SK-N-SH (cell line): Measurements from ENCODE around the gene NID1. TPM values are rescaled to one million over a fixed set of nuclear protein-coding genes. Genes with fewer than 3 reads are reported as not detected.
A peak's percentile ranks its signal among the peaks of the same experiment; 100 is the strongest.

Experiments used
- CTCF ChIA-PET: fragments of 300-600, 350-600 bp; formaldehyde crosslinking; extraction: SDS; loops from one replicate; lab custom pipeline; 2021; lab: Yijun Ruan, JAX
- POLR2A ChIA-PET: fragments of 350-600 bp; sonication (Branson Sonifier 250); formaldehyde crosslinking; extraction: SDS; loops from one replicate; lab custom pipeline; 2020; ENCODE audit warnings: antibody characterized with exemption, inconsistent platforms; lab: Yijun Ruan, JAX
- DNase-seq: peaks from one replicate; pipeline ENCODE4 v3.0.0; 2012
- H2AFZ ChIP-seq: fragments of 200-600 bp; sonication (generic); 2 replicates; pipeline ENCODE4 v1.8.1; 2016; ENCODE audit warnings: antibody characterized with exemption, mild to moderate bottlenecking, low read depth
- H3F3A ChIP-seq: fragments of 200-600 bp; sonication (generic); replicated peaks from 2 replicates; pipeline ENCODE3; 2016; ENCODE audit warnings: antibody characterized with exemption, mild to moderate bottlenecking; ENCODE audit not compliant: insufficient read depth
- H3K27ac ChIP-seq, 2 experiments: fragments of 200-500 bp in 1 of 2; fragments of 200-600 bp in 1 of 2; sonication (Bioruptor generic) in 1 of 2; sonication (generic), shearing (Covaris generic) in 1 of 2; 2 replicates each; pipeline versions ENCODE4 v1.5.1 to v1.6.1; 2014 to 2016; ENCODE audit warnings: low read depth in 2 of 2, inconsistent platforms in 1 of 2, low read length in 1 of 2, mild to moderate bottlenecking in 1 of 2, mixed read lengths in 1 of 2
- H3K27me3 ChIP-seq: fragments of 200-600 bp; sonication (generic), shearing (Covaris generic); 2 replicates; pipeline ENCODE4 v1.6.1; 2016; ENCODE audit warnings: mixed run types; ENCODE audit not compliant: insufficient read depth
- H3K36me3 ChIP-seq, 2 experiments: fragments of 200-500 bp in 1 of 2; fragments of 200-600 bp in 1 of 2; sonication (Bioruptor generic) in 1 of 2; sonication (generic) in 1 of 2; replicated peaks in 1 of 2; 2 replicates each; pipeline versions ENCODE3 to v1.5.1; 2014 to 2016; ENCODE audit warnings: low read length in 1 of 2, mild to moderate bottlenecking in 1 of 2; ENCODE audit not compliant: insufficient read depth in 2 of 2, control insufficient read depth in 1 of 2
- H3K4me1 ChIP-seq, 2 experiments: fragments of 200-500 bp in 1 of 2; fragments of 200-600 bp in 1 of 2; sonication (Bioruptor generic) in 1 of 2; sonication (generic), shearing (Covaris generic) in 1 of 2; 2 replicates each; pipeline versions ENCODE4 v1.5.1 to v1.6.1; 2014 to 2016; ENCODE audit warnings: low read depth in 1 of 2, low read length in 1 of 2, mixed run types in 1 of 2; ENCODE audit not compliant: insufficient read depth in 2 of 2, control insufficient read depth in 1 of 2
- H3K4me2 ChIP-seq: fragments of 200-600 bp; sonication (generic), shearing (Covaris generic); 2 replicates; pipeline ENCODE4 v1.6.1; 2017; ENCODE audit warnings: mixed run types
- H3K4me3 ChIP-seq, 2 experiments: fragments of 200-500 bp in 1 of 2; fragments of 200-600 bp in 1 of 2; sonication (Bioruptor generic) in 1 of 2; sonication (generic), shearing (Covaris generic) in 1 of 2; 2 replicates each; pipeline versions ENCODE4 v1.5.1 to v1.8.1; 2014 to 2016; ENCODE audit warnings: low read depth in 2 of 2, inconsistent platforms in 1 of 2, low read length in 1 of 2, mild to moderate bottlenecking in 1 of 2, mixed read lengths in 1 of 2, moderate library complexity in 1 of 2
- H3K79me2 ChIP-seq: fragments of 200-600 bp; sonication (generic); 2 replicates; pipeline ENCODE4 v1.8.1; 2017; ENCODE audit warnings: mild to moderate bottlenecking; ENCODE audit not compliant: insufficient read depth
- H3K9ac ChIP-seq: fragments of 200-600 bp; sonication (generic); 2 replicates; pipeline ENCODE4 v1.6.1; 2017; ENCODE audit warnings: mixed run types
- H3K9me2 ChIP-seq: fragments of 200-600 bp; sonication (generic); 2 replicates; pipeline ENCODE4 v1.6.1; 2017; ENCODE audit warnings: mixed run types
- H3K9me3 ChIP-seq: fragments of 200-600 bp; sonication (generic); 2 replicates; pipeline ENCODE4 v1.6.1; 2017; ENCODE audit warnings: mixed run types, mild to moderate bottlenecking, moderate library complexity
- H4K20me1 ChIP-seq: fragments of 200-600 bp; sonication (generic); 2 replicates; pipeline ENCODE4 v1.6.1; 2017; ENCODE audit warnings: mild to moderate bottlenecking, mixed run types; ENCODE audit not compliant: insufficient read depth
- EZH2phosphoT487 ChIP-seq: fragments of 200-600 bp; sonication (generic); IDR thresholded peaks from 2 replicates; pipeline ENCODE4 v1.6.1; 2017; ENCODE audit warnings: low read depth, mixed run types, mild to moderate bottlenecking, antibody characterized with exemption, moderate library complexity, borderline replicate concordance
- FOSL2 ChIP-seq: IDR thresholded peaks from 2 replicates; pipeline ENCODE4 v1.4.0; 2012; ENCODE audit warnings: low read depth, mild to moderate bottlenecking, moderate library complexity, borderline replicate concordance
- FOXM1 ChIP-seq: IDR thresholded peaks from 2 replicates; pipeline ENCODE4 v1.4.0; 2012; ENCODE audit warnings: low read depth, mild to moderate bottlenecking
- IRF3 ChIP-seq: fragments of 150-350 bp; IDR thresholded peaks from 2 replicates; pipeline ENCODE4 v1.6.1; 2016; ENCODE audit warnings: mild to moderate bottlenecking, low read depth, low read length
- JUND ChIP-seq: IDR thresholded peaks from 2 replicates; pipeline ENCODE4 v1.4.0; 2012
- MAX ChIP-seq: IDR thresholded peaks from 2 replicates; pipeline ENCODE4 v1.4.0; 2012; ENCODE audit warnings: low read depth
- MXI1 ChIP-seq: IDR thresholded peaks from 2 replicates; pipeline ENCODE4 v1.6.1; 2012; ENCODE audit warnings: mild to moderate bottlenecking, low read depth, low read length, improper control_type of control experiment
- NRF1 ChIP-seq: IDR thresholded peaks from 2 replicates; pipeline ENCODE4 v1.6.1; 2012; ENCODE audit warnings: low read depth, mild to moderate bottlenecking, low read length
- PBX3 ChIP-seq: IDR thresholded peaks from 2 replicates; pipeline ENCODE4; 2012
- POLR2AphosphoS5 ChIP-seq: IDR thresholded peaks from 2 replicates; pipeline ENCODE4 v1.6.1; 2012; ENCODE audit warnings: low read depth, low read length
- TAF1 ChIP-seq: IDR thresholded peaks from 2 replicates; pipeline ENCODE4 v1.6.1; 2012; ENCODE audit warnings: low read depth, mild to moderate bottlenecking, low read length, moderate library complexity, borderline replicate concordance
- TEAD4 ChIP-seq: IDR thresholded peaks from 2 replicates; pipeline ENCODE4 v1.4.0; 2012; ENCODE audit warnings: mild to moderate bottlenecking, borderline replicate concordance; ENCODE audit not compliant: insufficient read depth
- USF1 ChIP-seq: IDR thresholded peaks from 2 replicates; pipeline ENCODE4 v1.4.0; 2012; ENCODE audit warnings: low read depth, borderline replicate concordance
- USF2 ChIP-seq: fragments of 150-350 bp; IDR thresholded peaks from 2 replicates; pipeline ENCODE4 v1.6.1; 2017; ENCODE audit warnings: antibody characterized with exemption, low read length, low read depth, borderline replicate concordance
- YY1 ChIP-seq: IDR thresholded peaks from 2 replicates; pipeline ENCODE4 v1.4.0; 2012; ENCODE audit warnings: low read depth, mild to moderate bottlenecking
- WGBS: methylation state at CpG from one replicate; pipeline ENCODE4 v1.1.6; 2017; ENCODE audit warnings: low lambda C conversion rate; 5-methylcytosine and 5-hydroxymethylcytosine counted together
- polyA plus RNA-seq, 3 experiments: library from polyadenylated mRNA; depleted of rRNA; stranded (reverse); fragments of >200 nt; gene quantifications; 2 replicates each; pipeline ENCODE4 v1.2.3, GENCODE V29; 2012

Gene NID1
- polyA plus RNA-seq, 1 of the 3 experiments (the other 2 are of a cell fraction): 74.3 TPM

GRCh38 chr1:235997931-235998330, 67.0 kb downstream of the NID1 start:
- Histone ChIP-seq H3K79me2 (no peaks in the 10 kb centered on the region), H3K9me3 (no peaks in the 10 kb centered on the region), H2AFZ (no peak overlapping the region), H3K9ac (no peak overlapping the region), H3K4me1 (peaks cover 0 to 6% of the 10 kb centered on the region in 2 experiments; a peak in 1 of 4 replicates), H4K20me1 (no peaks in the 10 kb centered on the region), H3K4me2 (no peak overlapping the region), H3K27me3 (no peaks in the 10 kb centered on the region), H3K27ac (peak overlapping the region in 1 of 2 experiments; percentile 97; a peak in 1 of 4 replicates), H3K36me3 (peaks cover 0 to 10% of the 10 kb centered on the region in 2 experiments), H3K4me3 (no peak overlapping the region), H3K9me2 (no peaks in the 10 kb centered on the region), H3F3A (peaks cover 6% of the 10 kb centered on the region)
- no peak for DNase-seq
- 90% methylated on average over 5 of the region's 5 CpGs for WGBS
- POLR2A ChIA-PET: no interaction called here
- TF ChIP-seq YY1 (no peak), MAX (no peak), NRF1 (no peak), EZH2phosphoT487 (no peak), USF2 (no peak), POLR2AphosphoS5 (no peak), MXI1 (no peak), TAF1 (no peak), PBX3 (no peak), TEAD4 (no peak), JUND (no peak), IRF3 (no peak), FOXM1 (no peak), FOSL2 (no peak), USF1 (no peak)
- CTCF ChIA-PET: interaction anchor here (1.3 to 1.7 kb wide), 2 partner anchors 26 to 28 kb away, joined by 3 to 5 read pairs; no protein-coding TSS in a partner anchor
